SK-N-SH (cell line): ENCODE results near the gene MAN1A2. TPM values are rescaled to one million over a fixed set of nuclear protein-coding genes. Genes with fewer than 3 reads are reported as not detected.

Experiments
- CTCF ChIA-PET: fragments of 300-600, 350-600 bp; formaldehyde crosslinking; extraction: SDS; loops from one replicate; lab custom pipeline; 2021; lab: Yijun Ruan, JAX
- POLR2A ChIA-PET: fragments of 350-600 bp; sonication (Branson Sonifier 250); formaldehyde crosslinking; extraction: SDS; loops from one replicate; lab custom pipeline; 2020; ENCODE audit warnings: antibody characterized with exemption, inconsistent platforms; lab: Yijun Ruan, JAX
- DNase-seq: peaks from one replicate; pipeline ENCODE4 v3.0.0; 2012
- H2AFZ ChIP-seq: fragments of 200-600 bp; sonication (generic); 2 replicates; pipeline ENCODE4 v1.8.1; 2016; ENCODE audit warnings: antibody characterized with exemption, mild to moderate bottlenecking, low read depth
- H3F3A ChIP-seq: fragments of 200-600 bp; sonication (generic); replicated peaks from 2 replicates; pipeline ENCODE3; 2016; ENCODE audit warnings: antibody characterized with exemption, mild to moderate bottlenecking; ENCODE audit not compliant: insufficient read depth
- H3K27ac ChIP-seq, 2 experiments: fragments of 200-500 bp in 1 of 2; fragments of 200-600 bp in 1 of 2; sonication (Bioruptor generic) in 1 of 2; sonication (generic), shearing (Covaris generic) in 1 of 2; 2 replicates each; pipeline versions ENCODE4 v1.5.1 to v1.6.1; 2014 to 2016; ENCODE audit warnings: low read depth in 2 of 2, inconsistent platforms in 1 of 2, low read length in 1 of 2, mild to moderate bottlenecking in 1 of 2, mixed read lengths in 1 of 2
- H3K27me3 ChIP-seq: fragments of 200-600 bp; sonication (generic), shearing (Covaris generic); 2 replicates; pipeline ENCODE4 v1.6.1; 2016; ENCODE audit warnings: mixed run types; ENCODE audit not compliant: insufficient read depth
- H3K36me3 ChIP-seq, 2 experiments: fragments of 200-500 bp in 1 of 2; fragments of 200-600 bp in 1 of 2; sonication (Bioruptor generic) in 1 of 2; sonication (generic) in 1 of 2; replicated peaks in 1 of 2; 2 replicates each; pipeline versions ENCODE3 to v1.5.1; 2014 to 2016; ENCODE audit warnings: low read length in 1 of 2, mild to moderate bottlenecking in 1 of 2; ENCODE audit not compliant: insufficient read depth in 2 of 2, control insufficient read depth in 1 of 2
- H3K4me1 ChIP-seq, 2 experiments: fragments of 200-500 bp in 1 of 2; fragments of 200-600 bp in 1 of 2; sonication (Bioruptor generic) in 1 of 2; sonication (generic), shearing (Covaris generic) in 1 of 2; 2 replicates each; pipeline versions ENCODE4 v1.5.1 to v1.6.1; 2014 to 2016; ENCODE audit warnings: low read depth in 1 of 2, low read length in 1 of 2, mixed run types in 1 of 2; ENCODE audit not compliant: insufficient read depth in 2 of 2, control insufficient read depth in 1 of 2
- H3K4me2 ChIP-seq: fragments of 200-600 bp; sonication (generic), shearing (Covaris generic); 2 replicates; pipeline ENCODE4 v1.6.1; 2017; ENCODE audit warnings: mixed run types
- H3K4me3 ChIP-seq, 2 experiments: fragments of 200-500 bp in 1 of 2; fragments of 200-600 bp in 1 of 2; sonication (Bioruptor generic) in 1 of 2; sonication (generic), shearing (Covaris generic) in 1 of 2; 2 replicates each; pipeline versions ENCODE4 v1.5.1 to v1.8.1; 2014 to 2016; ENCODE audit warnings: low read depth in 2 of 2, inconsistent platforms in 1 of 2, low read length in 1 of 2, mild to moderate bottlenecking in 1 of 2, mixed read lengths in 1 of 2, moderate library complexity in 1 of 2
- H3K79me2 ChIP-seq: fragments of 200-600 bp; sonication (generic); 2 replicates; pipeline ENCODE4 v1.8.1; 2017; ENCODE audit warnings: mild to moderate bottlenecking; ENCODE audit not compliant: insufficient read depth
- H3K9ac ChIP-seq: fragments of 200-600 bp; sonication (generic); 2 replicates; pipeline ENCODE4 v1.6.1; 2017; ENCODE audit warnings: mixed run types
- H3K9me2 ChIP-seq: fragments of 200-600 bp; sonication (generic); 2 replicates; pipeline ENCODE4 v1.6.1; 2017; ENCODE audit warnings: mixed run types
- H3K9me3 ChIP-seq: fragments of 200-600 bp; sonication (generic); 2 replicates; pipeline ENCODE4 v1.6.1; 2017; ENCODE audit warnings: mixed run types, mild to moderate bottlenecking, moderate library complexity
- H4K20me1 ChIP-seq: fragments of 200-600 bp; sonication (generic); 2 replicates; pipeline ENCODE4 v1.6.1; 2017; ENCODE audit warnings: mild to moderate bottlenecking, mixed run types; ENCODE audit not compliant: insufficient read depth
- CHD2 ChIP-seq: fragments of 150-350 bp; IDR thresholded peaks from 2 replicates; pipeline ENCODE4 v1.6.1; 2018; ENCODE audit warnings: low read length; ENCODE audit not compliant: partially characterized antibody
- EZH2phosphoT487 ChIP-seq: fragments of 200-600 bp; sonication (generic); IDR thresholded peaks from 2 replicates; pipeline ENCODE4 v1.6.1; 2017; ENCODE audit warnings: low read depth, mixed run types, mild to moderate bottlenecking, antibody characterized with exemption, moderate library complexity, borderline replicate concordance
- FOSL2 ChIP-seq: IDR thresholded peaks from 2 replicates; pipeline ENCODE4 v1.4.0; 2012; ENCODE audit warnings: low read depth, mild to moderate bottlenecking, moderate library complexity, borderline replicate concordance
- JUND ChIP-seq: IDR thresholded peaks from 2 replicates; pipeline ENCODE4 v1.4.0; 2012
- MEF2A ChIP-seq: IDR thresholded peaks from 2 replicates; pipeline ENCODE4 v1.4.0; 2012; ENCODE audit warnings: low read depth, borderline replicate concordance
- NRF1 ChIP-seq: IDR thresholded peaks from 2 replicates; pipeline ENCODE4 v1.6.1; 2012; ENCODE audit warnings: low read depth, mild to moderate bottlenecking, low read length
- RAD21 ChIP-seq: IDR thresholded peaks from 2 replicates; pipeline ENCODE4 v1.6.1; 2012; ENCODE audit warnings: mild to moderate bottlenecking, low read length
- RCOR1 ChIP-seq: fragments of 150-350 bp; IDR thresholded peaks from 2 replicates; pipeline ENCODE4 v1.6.1; 2017; ENCODE audit warnings: antibody characterized with exemption, low read length
- REST ChIP-seq: IDR thresholded peaks from 2 replicates; pipeline ENCODE4 v1.6.1; 2012; ENCODE audit warnings: mild to moderate bottlenecking, low read depth, low read length, moderate library complexity
- RFX5 ChIP-seq: IDR thresholded peaks from 2 replicates; pipeline ENCODE4 v1.6.1; 2012; ENCODE audit warnings: mild to moderate bottlenecking, improper control_type of control experiment, low read length
- TAF1 ChIP-seq: IDR thresholded peaks from 2 replicates; pipeline ENCODE4 v1.6.1; 2012; ENCODE audit warnings: low read depth, mild to moderate bottlenecking, low read length, moderate library complexity, borderline replicate concordance
- TCF12 ChIP-seq: IDR thresholded peaks from 2 replicates; pipeline ENCODE4 v1.4.0; 2012
- USF1 ChIP-seq: IDR thresholded peaks from 2 replicates; pipeline ENCODE4 v1.4.0; 2012; ENCODE audit warnings: low read depth, borderline replicate concordance
- WGBS: methylation state at CpG from one replicate; pipeline ENCODE4 v1.1.6; 2017; ENCODE audit warnings: low lambda C conversion rate; 5-methylcytosine and 5-hydroxymethylcytosine counted together
- polyA plus RNA-seq, 3 experiments: library from polyadenylated mRNA; depleted of rRNA; stranded (reverse); fragments of >200 nt; gene quantifications; 2 replicates each; pipeline ENCODE4 v1.2.3, GENCODE V29; 2012

MAN1A2 gene
- polyA plus RNA-seq, 1 of the 3 experiments (the other 2 are of a cell fraction), result 6.0 TPM

GRCh38 chr1:117561071-117561470 is 193.8 kb downstream of the MAN1A2 start:
- H3K4me1 ChIP-seq, result peaks cover 0 to 10% of the 10 kb centered on the region in 2 experiments; a peak in 1 of 4 replicates

GRCh38 chr1:117561551-117561950 is 194.3 kb downstream of the MAN1A2 start:
- H4K20me1 ChIP-seq, result no peaks in the 10 kb centered on the region
- ChIA-PET POLR2A (no interaction called here), CTCF (interaction anchor here (1.4 kb wide), 1 partner anchor 192 kb away, joined by 5 read pairs; no protein-coding TSS in a partner anchor)
- no peak overlapping the region for H2AFZ ChIP-seq
- H3K27ac ChIP-seq, result no peak overlapping the region
- no peak overlapping the region for H3K4me3 ChIP-seq
- no peaks in the 10 kb centered on the region for H3K9me2 ChIP-seq
- H3K27me3 ChIP-seq, result peaks cover 9% of the 10 kb centered on the region; the same call in 1 of the 2 replicates
- H3K9me3 ChIP-seq, result no peaks in the 10 kb centered on the region
- no peaks in the 10 kb centered on the region for H3F3A ChIP-seq
- TF ChIP-seq RCOR1 (no peak), NRF1 (no peak), JUND (no peak), REST (no peak)
- TF ChIP-seq, all 33 proteins: peak for 0
- peaks cover 0 to 11% of the 10 kb centered on the region in 2 experiments; a peak in 1 of 4 replicates for H3K4me1 ChIP-seq
- no peaks in the 10 kb centered on the region for H3K79me2 ChIP-seq
- H3K9ac ChIP-seq, result no peak overlapping the region
- no peak for DNase-seq
- 100% methylated on average over 1 of the region's 2 CpGs for WGBS
- H3K36me3 ChIP-seq, result no peaks in the 10 kb centered on the region
- no peak overlapping the region for H3K4me2 ChIP-seq

More at GRCh38 chr1:117561071-117561470, 193.8 kb downstream of the MAN1A2 start:
- no peak for DNase-seq
- H3K79me2 ChIP-seq, result no peaks in the 10 kb centered on the region
- no peak for TF ChIP-seq CHD2
- no peak for TF ChIP-seq MEF2A
- no peak for TF ChIP-seq FOSL2
- TF ChIP-seq RCOR1, result no peak
- no peak for TF ChIP-seq RAD21
- no peak for TF ChIP-seq EZH2phosphoT487
- TF ChIP-seq TAF1, result no peak
- no peak for TF ChIP-seq USF1
- no peak for TF ChIP-seq RFX5
- no peak for TF ChIP-seq TCF12
- no peak for TF ChIP-seq REST
- H3K9me3 ChIP-seq, result no peaks in the 10 kb centered on the region
- H3K36me3 ChIP-seq, result no peaks in the 10 kb centered on the region
- H3K27ac ChIP-seq, result no peak overlapping the region
- no peak overlapping the region for H3K9ac ChIP-seq
- H3K4me2 ChIP-seq, result no peak overlapping the region
- H2AFZ ChIP-seq, result no peak overlapping the region
- CTCF ChIA-PET, result interaction anchor here (1.4 kb wide), 1 partner anchor 193 kb away, joined by 5 read pairs; no protein-coding TSS in a partner anchor
- H3F3A ChIP-seq, result no peaks in the 10 kb centered on the region
- H3K27me3 ChIP-seq, result peaks cover 9% of the 10 kb centered on the region; the same call in 1 of the 2 replicates
- no CpG with 5 or more reads among the region's 2 CpGs for WGBS
- H4K20me1 ChIP-seq, result no peaks in the 10 kb centered on the region
- H3K4me3 ChIP-seq, result no peak overlapping the region
- no peaks in the 10 kb centered on the region for H3K9me2 ChIP-seq
- POLR2A ChIA-PET, result no interaction called here
